ENCODE measurements around the gene GADD45B.
"Not testable (repeated sequence)": the region's sequence is repeated elsewhere in the genome, so short reads cannot be mapped to it uniquely, and the experiment has no call there.

Gene GADD45B

DNA sequence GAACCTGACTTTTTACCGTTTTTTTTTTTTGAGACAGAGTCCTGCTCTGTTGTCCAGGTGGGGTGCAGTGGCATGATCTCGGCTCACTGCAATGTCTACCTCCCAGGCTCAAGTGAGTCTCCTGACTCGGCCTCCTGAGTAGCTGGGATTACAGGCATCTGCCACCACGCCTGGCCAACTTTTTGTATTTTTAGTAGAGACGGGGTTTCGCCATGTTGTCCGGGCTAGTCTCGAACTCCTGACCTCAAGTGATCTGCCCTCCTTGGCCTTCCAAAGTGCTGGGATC, 6.1 kb upstream of the GADD45B start:
- DNase-seq: not testable (repeated sequence)

DNA sequence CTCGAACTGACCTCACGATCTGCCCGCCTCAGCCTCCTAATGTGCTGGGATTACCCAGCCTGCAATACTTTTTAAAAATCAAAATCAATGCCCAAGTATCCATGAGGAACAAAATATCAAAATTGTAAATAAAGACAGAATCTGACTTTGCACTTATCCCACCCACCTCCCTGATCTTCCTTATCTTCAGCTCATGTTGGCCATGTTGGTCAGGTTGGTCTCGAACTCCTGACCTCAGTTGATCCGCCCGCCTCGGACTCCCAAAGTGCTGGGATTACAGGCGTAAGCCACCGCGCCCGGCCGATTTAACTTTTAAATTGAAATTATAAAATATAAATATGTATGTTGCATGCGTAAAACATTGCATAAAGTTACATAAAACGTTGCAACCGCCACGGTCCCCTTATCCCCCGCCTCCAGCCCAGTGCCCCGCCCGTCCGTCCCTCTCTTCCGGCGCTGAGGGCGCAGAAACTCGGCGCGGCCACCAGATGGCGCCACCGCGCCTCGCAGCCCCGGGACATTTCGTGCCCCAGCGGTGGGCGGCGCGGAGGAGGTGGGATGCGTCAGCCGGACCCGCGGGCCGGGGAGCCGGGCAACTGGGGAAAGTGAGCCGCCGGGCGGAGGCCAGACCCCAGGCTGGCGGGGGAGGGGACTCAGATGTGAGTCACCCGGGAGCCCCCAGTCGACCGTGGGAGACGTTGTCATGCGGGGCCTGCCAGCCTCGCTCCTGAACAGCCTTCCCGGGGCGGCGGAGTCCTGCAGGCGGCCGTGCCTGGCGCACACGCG, 1.5 kb upstream of the GADD45B start:
- peak; percentile 96 for DNase-seq

DNA sequence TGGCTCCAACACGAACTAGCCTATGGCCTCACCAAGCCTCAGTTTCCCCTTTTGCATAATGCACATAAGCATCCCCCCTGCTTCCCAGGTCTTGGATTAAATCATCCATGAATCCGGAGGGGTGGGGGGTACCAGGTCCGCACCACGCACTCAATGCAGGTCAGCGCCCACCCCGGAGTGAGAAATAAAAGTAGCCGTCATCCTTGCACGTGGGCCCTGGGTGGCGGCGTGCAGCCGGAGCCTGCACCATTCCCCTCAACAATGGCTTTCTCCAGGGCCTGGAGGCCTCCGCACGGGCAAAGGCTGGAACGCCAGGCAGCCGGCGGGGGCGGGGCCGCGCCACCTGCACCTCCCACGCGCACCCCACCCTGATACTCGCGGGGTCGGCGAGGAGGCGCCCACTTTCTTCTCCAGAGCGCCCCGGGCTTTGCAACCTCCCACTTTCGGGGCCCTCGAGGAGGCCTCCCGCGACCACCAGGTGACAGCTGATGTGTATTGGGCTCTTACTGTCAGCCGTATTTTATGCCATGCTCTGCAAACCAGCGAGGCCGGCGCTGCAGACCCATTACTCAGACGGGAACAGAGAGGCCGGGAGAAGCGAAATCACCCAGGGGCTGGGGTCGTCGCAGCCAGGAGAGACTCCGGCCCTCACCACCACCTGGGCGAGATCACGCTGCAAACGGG, 767 bp upstream of the GADD45B start:
- DNase-seq: peak in 1 of 2 donors; percentile 46

DNA sequence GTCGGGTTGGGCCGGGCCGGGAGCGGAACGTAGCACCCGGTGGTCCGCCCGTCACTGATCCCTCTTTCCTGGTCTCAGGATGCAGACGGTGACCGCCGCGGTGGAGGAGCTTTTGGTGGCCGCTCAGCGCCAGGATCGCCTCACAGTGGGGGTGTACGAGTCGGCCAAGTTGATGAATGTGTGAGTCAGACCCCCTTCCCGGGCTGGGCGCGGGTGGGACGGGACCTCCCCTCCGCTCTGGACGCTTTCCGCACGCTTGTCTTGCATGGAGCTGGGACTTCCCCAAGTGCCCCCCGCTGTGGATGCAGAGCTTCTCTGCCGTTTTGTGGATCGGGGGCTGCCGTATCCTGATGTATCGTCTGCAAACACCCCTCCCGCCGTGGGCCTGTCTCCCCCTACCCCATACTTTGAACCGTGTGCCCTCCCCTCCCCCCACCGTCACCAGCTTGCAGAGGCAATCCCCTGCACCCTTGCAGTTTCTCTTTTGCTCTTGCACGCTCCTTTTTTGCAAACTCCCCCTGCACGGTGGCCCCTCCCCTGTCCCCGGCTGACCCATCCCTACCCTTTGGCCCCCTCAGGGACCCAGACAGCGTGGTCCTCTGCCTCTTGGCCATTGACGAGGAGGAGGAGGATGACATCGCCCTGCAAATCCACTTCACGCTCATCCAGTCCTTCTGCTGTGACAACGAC, 669 bp downstream of the GADD45B start:
- DNase-seq: peak; percentile 68 to 77

DNA sequence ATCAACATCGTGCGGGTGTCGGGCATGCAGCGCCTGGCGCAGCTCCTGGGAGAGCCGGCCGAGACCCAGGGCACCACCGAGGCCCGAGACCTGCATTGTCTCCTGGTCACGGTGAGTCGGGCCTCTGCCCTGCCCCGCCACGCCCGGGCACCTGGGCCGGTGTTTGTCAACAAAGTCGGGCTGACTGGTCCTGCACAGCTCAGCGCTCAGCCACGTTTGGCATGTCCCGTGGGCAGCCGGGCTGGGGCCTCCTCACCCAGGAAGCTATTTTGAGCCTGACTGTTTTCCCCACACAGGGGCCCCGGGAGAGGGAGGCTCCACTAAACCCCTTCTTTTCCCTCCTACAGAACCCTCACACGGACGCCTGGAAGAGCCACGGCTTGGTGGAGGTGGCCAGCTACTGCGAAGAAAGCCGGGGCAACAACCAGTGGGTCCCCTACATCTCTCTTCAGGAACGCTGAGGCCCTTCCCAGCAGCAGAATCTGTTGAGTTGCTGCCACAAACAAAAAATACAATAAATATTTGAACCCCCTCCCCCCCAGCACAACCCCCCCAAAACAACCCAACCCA, 1.3 kb downstream of the GADD45B start:
- no peak for DNase-seq

DNA sequence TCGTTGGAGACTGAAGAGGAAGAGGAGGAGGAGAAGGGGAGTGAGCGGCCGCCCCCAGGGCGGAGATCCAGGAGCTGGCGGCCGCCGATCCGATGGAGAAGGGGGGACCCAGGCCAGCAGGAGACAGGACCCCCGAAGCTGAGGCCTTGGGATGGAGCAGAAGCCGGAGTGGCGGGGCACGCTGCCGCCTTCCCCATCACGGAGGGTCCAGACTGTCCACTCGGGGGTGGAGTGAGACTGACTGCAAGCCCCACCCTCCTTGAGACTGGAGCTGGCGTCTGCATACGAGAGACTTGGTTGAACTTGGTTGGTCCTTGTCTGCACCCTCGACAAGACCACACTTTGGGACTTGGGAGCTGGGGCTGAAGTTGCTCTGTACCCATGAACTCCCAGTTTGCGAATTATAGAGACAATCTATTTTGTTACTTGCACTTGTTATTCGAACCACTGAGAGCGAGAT, 1.8 kb downstream of the GADD45B start:
- DNase-seq: no peak

DNA sequence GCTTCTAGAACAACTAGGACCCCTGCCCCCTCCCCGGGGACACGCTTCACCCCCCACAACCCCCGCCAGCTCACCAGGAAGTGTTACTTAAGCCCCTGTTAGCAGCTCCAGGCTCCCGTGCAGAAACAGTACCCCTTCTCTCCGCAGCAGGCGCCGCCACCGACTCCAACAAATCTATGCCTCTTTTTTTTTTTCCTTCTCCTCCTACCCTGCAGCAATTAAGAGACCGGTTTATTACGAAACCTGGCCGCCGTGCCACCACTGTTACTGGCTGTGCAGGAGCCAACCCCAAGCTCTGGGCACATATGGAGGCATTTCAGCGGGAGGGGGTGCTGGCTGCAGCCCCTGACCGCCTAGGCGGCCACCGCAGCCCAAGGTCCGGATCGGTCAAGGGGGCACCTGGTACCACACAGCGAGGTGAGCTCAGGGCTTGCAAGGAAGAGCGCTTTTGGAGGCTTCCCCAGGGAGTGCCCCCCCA, 2.4 kb downstream of the GADD45B start:
- DNase-seq: peak; percentile 28 to 35

DNA sequence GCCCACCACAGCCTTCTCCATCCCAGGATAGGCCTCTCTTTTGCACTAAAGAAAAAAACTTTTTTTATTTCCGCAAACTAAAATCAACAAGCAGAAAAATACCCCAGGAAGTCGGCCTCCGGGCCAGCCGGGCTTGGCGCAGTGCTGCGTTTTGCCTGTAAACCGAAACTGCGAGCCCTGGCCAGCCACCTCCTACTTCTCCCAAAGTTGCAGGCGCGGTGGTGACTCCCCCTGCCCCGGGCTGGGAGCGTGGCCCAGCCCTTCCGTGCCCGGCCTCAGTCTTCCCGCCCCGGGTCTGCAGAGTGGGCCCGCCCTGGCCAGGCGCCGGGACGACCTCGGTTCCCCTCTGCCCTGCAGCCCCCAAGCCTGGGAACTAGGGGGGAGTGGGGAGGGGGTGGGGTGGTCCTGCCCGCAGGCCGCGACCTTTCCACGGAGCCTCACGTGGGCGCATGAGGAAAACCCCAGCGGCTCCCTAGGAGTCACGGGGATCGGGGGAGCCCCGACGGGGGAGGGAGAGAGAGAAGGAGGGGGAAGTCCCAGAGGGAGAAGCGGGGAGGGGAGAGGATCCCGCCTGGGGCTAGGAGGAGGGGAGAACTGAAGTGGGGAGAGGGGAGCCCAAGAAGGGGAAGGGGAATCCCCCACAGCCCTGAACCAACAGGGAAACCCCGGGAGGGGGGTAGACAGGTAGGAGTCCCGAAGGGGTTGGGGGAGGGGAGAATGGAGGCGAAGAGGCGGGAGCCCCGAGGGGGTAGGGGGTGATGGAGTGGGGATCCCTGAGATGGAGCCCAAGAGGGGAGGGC, 3.0 kb downstream of the GADD45B start:
- peak; percentile 91 to 95 for DNase-seq

DNA sequence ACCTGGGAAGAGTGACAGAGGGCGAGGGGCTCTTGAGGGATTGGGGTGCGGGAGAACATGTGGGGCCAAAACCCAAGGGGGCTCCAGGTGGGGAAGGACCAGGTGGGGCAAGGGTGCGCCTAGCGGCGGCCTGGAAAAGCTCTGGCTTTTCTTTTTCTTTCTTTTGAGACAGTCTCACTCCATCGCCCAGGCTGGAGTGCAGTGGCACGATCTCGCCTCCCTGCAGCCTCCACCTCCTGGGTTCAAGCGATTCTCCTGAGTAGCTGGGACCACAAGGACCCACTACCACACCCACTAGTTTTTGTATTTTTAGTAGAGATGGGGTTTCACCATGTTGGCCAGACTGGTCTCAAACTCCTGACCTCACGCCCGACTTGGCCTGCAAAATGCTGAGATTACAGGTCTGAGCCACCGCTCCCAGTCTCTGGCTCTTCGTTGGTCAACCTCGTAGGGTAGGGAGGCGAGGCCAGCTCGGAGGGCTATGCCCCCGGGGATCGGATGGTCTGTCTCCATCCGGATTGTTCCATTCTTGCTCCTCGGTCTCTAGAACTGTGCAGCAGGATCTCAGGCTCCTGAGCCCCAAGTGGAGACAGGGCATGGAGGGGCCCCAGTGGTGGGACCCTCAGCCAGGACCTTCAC, 3.7 kb downstream of the GADD45B start:
- no peak for DNase-seq

DNA sequence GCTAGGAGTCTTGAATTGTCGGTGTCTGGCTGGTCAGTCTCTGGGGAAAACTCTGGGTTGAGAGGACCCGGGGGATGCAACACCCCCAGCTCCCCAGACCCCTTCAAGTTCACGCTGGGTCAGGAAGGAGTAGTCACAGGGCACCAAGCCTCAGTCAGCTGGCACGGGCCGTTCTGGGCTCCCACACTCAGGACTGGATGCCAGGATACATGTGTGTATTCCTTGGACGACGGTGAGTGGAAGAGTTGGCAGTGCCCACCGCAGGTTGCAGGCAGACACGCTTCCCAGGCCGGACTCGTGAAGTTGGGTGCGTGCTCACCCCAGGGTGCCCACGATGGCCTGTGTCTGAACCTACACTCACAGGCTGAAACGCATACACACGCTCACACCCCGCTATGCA, 5.5 kb downstream of the GADD45B start:
- DNase-seq: no peak

DNA sequence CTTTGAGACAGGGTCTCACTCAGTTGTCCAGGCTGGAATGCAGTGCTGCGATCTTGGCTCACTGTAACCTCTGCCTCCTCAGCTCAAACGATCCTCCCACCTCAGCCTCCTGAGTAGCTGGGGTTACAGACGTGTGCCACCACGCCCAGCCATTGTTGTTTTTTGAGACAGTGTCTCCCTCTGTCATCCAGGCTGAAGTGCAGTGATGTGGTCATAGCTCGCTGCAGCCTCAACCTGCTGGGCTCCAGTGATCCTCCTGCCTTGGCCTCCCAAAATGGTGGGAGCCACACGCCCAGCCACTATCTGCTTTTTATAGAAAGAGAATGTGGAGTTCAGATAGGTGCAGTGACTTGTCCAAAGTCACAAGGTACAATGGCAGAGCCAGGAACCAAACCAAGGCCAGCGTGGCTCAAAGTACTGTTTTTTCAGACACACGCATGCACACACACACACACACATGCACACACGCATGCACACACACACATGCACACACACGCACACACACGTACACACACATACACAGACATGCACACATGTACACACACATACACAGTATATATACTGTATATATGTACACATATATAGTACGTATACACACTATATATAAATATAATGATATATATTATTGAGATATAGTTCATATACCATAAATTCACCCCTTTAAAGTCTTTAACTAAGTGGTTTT, 6.6 kb downstream of the GADD45B start:
- no peak for DNase-seq

DNA sequence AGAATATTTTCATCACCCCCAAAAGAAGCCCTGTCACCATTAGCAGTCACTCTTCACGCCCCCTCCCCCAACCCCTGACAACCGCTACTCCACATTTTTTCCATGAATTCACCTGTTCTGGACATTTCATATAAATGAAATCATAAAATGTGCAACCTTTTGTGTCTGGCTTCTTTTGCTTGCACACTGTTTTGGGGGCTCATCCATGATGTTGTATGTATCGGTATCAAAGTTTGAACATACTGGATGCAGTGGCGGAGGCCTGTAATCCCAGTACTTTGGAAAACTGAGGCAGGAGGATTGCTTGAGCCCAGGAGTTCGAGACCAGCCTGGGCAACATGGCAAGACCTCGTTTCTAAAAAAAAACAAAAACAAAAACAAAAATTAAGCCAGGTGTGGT, 7.2 kb downstream of the GADD45B start:
- no peak for DNase-seq

DNA sequence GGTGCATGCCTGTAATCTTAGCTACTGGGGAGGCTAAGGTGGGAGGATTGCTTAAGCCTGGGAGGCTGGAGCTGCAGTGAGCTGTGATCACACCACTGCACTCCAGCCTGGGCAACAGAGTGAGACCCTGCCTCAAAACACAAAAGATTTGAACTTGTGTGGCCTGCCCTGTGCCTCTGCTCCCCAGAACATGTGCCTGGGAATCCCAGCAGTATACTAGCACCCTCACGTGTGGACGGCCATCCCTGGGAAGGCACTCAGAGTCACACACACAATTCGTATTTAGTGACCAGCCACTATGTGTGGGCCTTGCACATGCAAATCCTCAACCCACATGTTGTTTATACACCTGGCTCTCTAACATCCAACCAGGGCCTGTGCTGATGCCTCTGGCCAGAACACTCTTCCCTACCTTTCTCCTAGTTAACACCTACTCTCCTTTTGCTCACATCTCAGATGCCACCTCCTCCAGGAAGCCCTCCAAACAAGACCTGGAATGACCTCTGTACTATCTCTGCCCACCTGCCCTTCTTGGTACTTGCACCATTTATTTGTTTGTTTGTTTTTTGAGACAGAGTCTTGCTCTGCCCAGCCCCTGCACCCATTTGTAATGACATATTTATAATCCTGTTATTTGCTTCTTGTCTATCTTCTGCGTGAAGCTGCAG, 7.7 kb downstream of the GADD45B start:
- DNase-seq: no peak

DNA sequence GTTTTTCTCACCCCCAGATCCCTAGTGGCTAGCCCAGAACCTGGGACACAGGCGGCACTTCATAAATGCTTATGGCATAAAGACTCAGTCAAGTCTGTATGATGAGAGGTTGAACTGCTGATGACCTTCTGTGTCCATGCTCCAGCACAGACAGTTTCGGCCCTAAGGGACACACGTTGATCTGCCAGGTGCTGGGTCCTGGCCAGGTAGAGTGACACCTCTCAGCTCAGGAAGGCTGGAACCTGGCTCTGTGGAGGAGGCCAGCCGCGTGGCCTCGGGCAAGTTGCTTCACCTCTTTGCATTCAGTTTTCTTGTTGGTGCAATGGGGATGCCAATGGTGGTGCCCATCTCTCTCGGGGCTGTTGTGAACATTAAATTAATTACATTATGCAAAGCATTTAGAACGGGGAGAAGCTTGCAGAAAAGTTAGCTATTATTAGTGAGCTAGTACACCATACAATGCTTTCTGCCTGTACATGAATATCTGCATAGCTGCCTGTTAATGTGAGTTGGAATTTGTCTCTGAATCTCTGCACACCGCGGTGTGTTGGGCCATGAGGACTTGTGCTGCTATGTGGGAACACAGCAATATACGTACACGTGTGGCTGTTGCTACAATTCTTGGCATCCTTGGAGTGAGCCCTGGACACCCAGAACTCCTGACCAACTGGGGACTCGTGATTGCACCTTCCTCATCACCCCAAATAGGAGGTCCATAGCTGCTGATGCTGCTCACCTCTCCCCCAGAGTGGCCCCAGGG, 8.4 kb downstream of the GADD45B start:
- no peak for DNase-seq

DNA sequence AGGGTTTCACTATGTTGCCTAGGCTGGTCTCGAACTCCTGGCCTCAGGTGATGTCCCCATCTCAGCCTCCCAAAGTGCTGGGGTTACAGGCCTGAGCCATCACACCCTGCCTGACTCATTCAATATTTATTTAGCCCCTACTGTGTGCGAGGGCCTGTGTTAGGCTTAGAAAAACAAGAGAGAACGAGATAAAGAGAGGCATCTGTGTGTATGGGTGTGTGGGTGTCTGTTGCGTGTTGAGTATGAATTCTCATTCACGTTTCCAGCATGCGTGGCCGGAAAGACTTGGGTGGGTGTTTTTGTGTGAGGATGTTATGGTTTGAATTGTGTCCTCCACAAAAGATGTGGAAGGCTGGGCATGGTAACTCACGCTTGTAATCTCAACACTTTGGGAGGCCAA, 9.5 kb downstream of the GADD45B start:
- no peak for DNase-seq

DNA sequence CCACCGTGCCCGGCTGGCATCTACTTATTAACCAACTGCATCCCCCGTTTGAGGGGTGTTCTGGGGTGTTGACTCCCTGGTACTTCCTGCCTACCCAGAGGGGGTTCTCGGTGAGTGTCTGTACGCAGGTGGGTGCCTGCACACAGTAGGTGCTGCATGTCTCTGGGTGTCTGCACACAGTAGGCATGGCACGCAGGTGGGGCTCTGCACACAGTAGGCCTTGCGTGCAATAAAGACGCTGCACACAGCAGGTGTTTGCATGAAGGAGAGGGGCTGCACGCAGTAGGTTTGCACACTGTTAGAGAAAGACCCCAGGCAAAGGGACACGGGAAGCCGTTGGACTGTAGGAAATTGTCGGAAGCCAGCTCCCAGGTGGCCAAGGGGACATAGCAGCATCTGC, 11.2 kb downstream of the GADD45B start:
- DNase-seq: no peak

DNA sequence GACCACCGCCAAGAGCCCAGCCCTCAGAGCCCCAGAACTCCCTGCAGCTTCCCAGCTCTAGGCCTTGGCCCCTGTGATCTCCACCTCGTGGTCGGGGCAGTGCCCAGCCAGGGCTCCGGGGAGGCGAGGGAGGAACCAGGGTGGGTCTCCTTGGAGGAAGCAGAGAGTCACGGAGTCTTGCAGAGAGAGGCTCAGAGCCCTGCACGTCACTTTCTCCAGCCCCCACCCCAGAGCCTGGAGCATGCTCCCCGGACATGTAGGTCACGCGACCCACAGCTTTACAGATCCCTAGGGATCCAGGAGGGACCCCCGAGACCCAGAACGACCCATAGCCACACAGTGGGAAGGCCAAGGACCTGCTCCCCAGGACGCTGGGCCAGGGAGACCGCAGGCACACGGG, 11.9 kb downstream of the GADD45B start:
- no peak for DNase-seq

DNA sequence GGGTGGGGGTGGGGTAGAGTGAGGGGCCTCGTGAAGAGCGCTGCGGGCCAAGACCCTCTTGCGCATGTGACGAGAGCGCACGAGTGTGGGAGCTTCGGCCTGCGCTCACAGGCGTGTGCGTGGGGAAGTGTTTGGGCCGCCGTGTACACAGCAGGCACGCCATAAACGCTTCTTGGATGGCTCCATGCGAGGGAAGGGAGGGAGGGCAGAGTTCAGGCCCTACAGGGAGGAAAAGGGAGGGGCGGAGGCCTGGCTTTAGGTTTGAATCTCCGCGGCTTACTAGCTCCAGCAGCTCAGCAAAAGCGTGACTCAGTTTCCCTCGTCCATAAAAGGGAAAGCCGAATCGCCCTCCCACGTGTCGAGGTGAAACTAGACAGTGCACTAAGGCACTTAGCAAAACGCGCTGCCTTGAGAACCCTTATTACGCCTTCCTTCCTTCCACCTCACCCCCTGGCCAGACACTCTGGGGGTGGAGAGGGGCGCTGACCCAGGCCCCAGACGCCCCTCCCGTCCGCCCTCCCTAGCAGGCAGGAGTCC, 12.5 kb downstream of the GADD45B start:
- DNase-seq: no peak

DNA sequence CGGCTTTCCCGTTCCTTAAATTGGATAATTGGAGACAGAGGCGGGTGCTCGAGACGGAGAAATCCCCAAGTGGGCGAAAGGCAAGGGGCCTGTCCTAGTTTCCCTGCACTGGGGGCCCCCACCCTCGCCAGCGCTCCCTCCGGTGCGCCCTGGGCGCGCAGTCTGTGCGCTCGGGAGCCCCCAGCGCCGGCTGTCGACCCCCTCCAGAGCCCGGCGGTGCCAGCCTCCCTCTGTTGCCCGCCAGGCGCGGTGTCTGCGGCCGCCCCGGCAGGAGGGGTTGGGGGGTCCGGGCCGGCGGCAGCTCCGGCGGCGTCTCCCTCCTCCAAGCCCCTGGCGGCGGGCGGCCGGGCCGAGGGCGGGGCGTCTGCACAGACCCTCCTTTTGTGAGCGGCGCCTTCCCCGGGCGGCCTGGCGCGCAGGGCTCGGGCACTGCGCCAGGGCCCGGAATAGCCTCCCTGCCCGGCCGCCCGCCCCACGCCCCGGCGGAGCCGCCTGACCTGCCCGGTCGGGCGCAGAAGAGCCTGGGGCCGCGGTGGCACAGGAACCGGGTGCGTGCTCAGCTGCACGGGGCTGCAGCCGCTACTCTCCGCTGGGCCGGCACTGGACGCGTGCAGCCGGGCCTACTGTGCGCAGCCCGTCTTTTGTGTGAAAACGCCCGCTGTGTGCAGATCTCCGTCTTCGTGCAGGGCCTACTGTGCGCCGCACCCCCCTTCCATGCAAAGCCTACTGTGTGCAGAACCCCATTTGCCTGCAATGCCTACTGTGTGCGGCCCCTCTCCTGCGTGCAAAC, 13.2 kb downstream of the GADD45B start:
- DNase-seq: no peak
